Germinal center (tissue), 1 donor: ENCODE data around the gene LIPN.
"Not testable (repeated sequence)": the region's sequence is repeated elsewhere in the genome, so short reads cannot be mapped to it uniquely, and the experiment has no call there.

Experiments
- DNase-seq: peaks from one replicate; pipeline ENCODE4 v3.0.0; 2012; ENCODE audit warnings: mixed read lengths, low spot score

Gene LIPN, protein sequence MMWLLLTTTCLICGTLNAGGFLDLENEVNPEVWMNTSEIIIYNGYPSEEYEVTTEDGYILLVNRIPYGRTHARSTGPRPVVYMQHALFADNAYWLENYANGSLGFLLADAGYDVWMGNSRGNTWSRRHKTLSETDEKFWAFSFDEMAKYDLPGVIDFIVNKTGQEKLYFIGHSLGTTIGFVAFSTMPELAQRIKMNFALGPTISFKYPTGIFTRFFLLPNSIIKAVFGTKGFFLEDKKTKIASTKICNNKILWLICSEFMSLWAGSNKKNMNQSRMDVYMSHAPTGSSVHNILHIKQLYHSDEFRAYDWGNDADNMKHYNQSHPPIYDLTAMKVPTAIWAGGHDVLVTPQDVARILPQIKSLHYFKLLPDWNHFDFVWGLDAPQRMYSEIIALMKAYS

DNA sequence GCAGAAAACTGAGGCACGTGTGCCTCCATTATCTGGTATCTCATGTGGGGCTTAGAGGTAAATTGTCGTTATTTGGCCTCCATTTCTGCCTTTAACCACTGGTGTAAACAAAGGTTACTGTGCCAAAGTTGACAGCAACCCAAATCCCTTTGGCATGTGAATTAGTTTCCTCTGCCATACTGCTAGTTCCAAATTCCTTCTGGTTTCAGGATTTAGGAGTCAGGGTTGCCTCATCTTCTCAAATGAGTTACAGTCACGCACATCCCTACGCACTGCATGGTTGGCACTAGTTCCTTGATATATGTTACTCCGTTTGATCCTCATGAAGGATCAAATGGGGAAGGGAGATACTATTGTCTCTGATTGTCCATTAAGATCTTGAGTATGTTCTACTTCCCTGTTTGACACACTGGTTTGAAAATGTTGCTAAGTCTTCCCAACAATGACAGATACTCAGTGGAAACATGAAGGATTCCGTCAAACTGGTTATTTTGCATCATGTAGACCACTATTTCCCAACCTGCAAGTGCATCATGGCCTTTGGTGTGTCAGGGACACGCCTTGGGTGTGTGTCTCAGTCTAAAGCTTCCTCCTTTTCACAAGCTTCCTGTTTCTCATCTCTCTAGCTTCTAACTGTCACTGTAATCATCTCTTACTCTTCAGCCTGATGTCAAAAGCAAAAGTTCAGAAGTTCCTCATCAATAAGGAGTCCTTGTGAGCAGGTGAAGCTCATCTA is at the start of gene LIPN:
TSS of gene LIPN (plus strand) at position 655 of the 736 bp plus-strand sequence. CDS start 1,386 bp downstream, outside the sequence.
- no peak for DNase-seq

DNA sequence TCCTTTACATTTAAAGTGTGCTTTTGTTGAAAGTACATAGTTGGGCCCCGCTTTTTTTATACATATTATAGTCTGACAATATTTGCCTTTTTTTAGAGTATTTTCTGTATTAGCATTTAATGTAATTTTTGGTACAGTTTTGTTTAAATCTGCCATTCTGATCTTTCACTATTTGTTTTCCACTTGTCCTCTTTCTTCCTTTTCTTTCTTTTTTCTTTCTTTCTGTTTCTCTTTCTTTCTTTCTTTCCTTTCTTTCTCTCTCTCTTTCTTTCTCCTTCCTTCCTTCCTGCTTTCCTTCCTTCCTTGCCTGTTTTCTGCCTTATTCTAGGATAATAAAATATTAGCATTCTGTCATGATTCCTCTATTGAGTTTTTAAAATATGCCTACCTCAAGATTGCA is 44.3 kb upstream of the LIPN start:
- DNase-seq: no peak

DNA sequence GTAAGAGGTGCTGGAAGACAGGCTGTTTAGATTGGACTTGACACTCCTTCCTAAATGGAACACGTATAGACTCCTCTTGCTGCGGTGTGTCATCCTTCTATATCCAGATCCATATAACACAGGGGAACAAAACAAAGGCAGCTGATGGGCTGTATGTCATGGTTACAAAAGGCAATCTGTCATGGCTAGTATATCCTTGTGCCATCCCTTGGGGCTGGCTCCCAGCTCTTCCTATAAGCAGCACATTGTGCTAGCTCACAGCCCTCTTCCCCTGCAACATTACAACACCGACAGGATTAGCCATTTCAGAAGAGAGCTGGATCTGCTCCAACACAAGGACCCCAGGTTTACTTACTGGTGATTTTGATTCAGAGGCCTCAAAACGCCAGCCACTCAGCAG is 38.4 kb upstream of the LIPN start:
- DNase-seq: no peak

DNA sequence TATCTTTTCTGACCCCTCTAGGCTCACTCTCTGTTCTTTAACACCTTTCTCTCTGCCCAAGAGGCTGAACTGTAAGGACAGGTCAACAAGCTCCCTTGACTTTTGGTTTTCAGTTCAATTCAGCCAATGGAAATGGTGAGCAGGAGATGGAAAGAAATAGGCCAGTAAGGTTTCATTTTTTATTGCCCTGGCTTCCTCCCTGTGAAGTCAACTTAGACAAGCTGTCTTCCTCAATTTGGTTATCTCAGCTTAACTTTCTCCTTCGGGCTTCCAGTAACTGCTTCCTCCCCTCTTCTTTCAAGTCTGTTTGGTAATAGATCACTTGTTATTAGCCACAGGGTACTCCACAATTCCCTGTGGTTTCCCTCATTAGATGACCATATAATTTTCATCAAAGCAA is 34.0 kb upstream of the LIPN start:
- DNase-seq: no peak

DNA sequence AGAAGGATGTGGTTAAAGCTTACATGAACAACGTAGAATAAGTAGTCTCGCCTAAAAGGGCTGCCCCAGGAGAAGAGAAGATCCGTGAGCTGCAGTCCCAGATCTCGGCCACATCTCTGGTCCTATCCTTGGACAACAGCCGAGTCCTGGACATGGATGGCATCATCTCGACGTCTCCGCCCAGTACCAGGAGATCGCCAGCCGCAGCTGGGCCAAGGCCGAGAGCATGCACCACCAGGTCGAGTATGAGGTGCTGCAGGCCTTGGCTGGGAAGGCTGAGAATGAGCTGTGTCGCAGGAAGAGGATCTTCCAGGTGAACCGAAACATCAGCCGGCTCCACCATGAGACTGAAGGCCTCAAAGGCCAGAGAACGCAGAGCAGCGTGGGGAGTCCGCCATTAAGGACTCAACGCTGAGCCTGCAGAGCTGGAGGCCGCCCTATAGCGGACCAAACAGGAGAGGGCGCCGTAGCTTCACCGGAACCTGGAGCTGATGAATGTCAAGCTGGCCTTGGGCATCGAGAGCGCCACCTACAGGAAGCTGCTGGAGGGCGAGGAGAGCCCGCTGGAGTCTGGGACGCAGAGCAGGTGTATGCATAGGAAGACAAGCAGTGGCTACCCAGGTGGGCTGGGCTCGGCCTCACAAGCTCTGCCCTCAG is 31.6 kb upstream of the LIPN start:
- no peak for DNase-seq

DNA sequence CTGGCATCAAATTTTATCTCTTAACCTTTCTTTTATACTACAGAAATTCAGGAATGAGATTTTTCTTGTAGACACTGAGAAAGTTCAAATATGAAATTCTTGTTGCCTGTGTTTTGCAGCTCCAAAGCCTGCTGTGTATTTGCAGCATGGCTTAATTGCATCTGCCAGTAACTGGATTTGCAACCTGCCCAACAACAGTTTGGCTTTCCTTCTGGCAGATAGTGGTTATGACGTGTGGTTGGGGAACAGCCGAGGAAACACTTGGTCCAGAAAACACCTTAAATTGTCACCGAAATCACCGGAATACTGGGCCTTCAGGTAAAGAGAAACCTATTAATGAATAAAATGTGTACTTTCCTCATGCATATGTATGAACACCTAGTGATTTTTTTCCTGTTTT is 29.0 kb upstream of the LIPN start:
- no peak for DNase-seq

DNA sequence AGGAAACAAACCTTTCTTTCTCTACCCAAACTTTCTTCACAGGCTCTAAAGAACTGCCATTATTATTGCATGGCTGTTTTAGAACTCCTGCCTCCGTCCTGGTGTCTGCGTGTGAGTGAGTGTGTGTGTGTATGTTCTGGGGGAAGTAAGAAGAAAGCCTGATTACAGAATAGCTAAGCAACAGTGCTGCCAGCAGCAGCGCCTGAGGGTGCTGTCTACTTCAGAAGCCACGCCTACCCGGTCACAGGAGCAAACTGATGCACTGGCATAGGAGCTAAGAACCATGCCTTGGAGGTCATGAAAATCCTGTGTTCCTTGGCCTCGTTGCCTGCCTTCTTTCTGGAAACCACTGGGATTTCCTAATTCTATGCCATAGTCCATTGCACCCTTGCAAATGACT is 28.5 kb upstream of the LIPN start:
- no peak for DNase-seq

DNA sequence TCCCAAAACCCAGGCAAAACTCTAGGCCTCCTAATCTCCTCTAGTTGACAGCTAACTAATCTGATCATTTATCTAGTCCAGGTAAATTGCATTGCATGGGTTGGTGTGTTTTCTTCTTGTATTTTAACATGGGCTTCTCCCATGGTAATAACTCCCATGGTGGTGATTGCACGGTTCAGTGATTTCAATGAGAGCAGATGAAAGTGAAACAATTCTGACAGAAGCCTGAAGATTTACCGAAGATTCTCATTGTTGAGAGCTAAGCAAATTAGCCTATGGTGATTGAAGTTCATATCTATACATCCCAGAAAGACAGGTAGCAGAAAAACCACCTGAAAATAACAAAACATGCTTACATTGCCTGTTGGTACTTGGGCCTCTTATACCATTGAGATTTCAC is 26.6 kb upstream of the LIPN start:
- DNase-seq: no peak

DNA sequence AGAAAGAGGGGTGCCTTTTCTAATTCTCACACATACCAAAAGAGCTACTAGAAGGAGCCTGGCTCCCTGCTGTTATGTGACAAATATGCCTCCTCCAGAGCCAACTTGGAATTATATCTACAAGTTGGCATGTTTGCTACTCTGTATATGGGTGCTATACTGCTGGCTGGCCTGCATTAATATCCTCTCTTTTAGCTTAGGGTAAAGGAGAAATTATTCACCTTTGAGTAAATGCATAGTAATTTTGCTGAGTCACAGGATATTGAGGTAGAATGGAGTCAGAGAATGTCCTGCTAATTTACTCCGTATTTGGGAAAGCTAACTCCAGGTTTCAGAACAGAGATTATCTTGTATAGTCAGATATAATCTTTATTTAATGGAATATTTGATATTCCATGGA is 24.2 kb upstream of the LIPN start:
- no peak for DNase-seq

DNA sequence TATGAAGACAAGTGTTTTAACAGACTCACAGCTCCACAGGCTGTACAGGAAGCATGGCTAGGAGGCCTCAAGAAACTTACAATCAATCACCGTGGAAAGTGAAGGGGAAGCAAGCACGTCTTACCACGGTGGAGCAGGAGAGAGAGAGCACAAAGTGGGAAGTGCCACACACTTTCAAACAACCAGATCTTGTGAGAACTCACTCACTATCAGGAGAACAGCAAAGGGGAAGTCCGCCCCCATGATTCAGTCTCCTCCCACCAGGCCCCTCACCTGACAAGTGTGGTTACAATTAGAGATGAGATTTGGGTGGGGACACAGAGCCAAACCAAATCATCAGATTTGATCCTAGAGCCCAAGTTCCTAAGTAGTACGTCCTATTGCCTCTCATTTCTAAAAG is 17.9 kb upstream of the LIPN start:
- DNase-seq: not testable (repeated sequence)

DNA sequence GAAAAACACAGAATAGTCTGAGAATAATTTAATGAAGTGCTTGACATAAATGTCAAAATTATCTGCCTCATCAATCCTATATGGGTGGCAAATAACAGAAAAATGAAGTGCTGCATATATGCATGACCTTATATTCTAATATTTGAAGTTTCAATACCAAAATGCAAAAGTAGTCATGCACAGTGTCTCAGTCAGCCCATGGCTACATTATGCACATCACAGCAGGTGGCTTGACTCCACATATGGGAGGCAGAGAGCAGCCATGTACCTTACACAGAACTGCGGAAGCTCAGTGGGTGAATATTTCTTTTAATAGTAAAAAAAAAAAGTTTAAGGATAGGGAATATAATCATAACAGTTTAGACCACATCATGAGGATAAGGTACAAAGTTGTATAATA is 17.4 kb upstream of the LIPN start:
- DNase-seq: no peak

DNA sequence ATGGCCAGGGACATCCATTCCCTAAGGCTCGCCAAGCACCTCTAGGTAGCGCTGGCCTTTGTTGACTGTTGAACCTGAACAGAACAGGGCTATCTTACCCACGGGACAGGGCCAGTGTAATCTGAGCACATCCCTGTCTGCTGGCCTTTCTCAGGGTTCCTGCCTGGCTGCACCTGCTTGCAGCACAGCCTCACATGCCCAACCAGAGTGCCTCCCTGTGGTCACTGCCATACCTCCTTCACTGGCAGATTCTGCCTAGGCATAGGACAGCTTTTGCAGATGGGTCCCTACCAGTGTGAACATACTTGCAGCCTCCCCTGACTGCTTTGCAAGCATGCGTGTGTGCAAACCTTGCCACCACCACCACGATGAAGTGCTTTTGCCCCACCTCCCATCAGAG is 15.8 kb upstream of the LIPN start:
- DNase-seq: no peak

DNA sequence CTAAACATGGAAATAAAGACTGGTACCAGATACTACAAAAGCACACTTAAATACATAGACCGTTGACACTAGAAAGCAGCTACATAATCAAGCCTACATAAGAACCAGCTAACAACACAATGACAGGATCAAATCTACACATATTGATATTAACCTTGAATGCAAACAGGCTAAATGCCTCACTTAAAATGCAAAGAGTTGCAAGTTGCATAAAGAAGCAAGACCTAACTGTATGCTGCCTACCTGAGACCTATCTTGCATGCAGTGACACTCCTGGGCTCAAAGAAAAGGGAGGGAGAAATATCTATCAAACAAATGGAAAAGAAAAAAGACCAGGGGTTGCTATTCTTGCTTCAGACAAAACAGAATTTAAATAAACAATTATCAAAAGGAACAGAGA is 14.2 kb upstream of the LIPN start:
- DNase-seq: no peak

DNA sequence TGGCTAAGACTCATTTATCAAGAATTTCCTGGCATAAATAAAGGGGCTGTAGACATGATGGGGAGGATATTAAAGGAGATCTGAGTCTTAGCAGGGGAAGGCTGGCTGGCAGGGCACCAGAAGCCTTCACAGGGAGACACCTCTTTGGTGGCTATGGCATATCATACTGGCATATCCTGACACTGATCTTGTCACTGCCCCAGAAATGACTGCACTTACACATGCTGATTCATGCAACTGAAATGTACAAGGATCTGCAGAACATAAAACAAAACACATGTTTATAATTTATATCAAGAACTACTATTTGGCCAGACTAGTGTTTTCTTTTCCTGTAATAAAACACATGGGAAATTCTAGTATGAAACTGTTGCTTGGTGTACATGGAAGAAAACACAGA is 5.5 kb upstream of the LIPN start:
- no peak for DNase-seq

DNA sequence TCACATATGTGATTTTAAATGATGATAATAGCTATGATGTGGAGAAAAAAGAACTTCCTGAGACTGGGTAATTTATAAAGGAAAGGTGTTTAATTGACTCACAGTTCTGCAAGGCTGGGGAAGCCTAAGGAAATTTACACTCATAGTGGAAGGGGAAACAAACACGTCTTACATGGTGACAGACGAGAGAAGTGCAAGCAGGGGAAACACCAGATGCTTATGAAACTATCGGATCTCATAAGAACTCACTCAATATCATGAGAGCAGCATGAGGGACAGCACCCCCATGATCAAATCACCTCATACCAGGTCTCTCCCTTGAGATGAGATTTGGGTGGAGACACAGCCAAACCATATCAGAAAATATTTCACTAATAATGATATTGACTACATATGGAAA is 4.1 kb upstream of the LIPN start:
- DNase-seq: no peak

DNA sequence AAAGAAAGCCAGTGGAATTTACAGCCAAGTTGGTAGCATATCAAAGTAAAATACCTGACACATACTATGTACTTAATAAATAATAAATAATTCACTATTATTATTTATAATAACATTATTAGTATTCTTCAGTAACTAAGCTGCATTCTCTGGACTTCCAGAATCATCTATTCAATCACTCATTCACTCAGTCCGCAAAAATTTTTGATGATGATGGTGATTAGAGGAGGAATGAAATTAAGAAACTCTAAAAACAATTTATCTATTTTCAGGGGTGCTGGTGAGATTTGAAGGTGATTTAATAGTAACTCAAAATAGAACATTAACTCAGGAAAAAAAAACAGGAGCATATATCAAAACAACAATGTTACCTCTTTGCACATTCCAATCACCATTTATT is 3.2 kb upstream of the LIPN start:
- no peak for DNase-seq

DNA sequence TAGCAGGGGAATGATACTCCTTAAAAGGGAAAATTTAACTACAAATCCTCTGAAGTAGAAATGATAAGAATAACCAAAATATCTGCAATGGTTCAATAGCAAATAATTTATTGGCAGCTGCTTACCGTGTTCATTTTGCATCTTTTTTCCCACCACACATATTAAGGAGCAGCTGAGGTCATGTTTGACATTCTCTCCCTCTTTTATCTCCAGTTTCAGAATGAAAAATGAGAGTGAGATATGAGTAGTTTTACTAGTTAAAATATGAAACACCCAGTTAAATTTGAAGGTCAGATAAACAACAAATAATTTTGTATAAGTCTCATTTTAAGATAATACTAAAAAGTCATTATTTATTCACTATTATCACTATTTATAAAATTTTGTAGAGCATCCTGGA is 3.1 kb downstream of the LIPN start:
- no peak for DNase-seq

DNA sequence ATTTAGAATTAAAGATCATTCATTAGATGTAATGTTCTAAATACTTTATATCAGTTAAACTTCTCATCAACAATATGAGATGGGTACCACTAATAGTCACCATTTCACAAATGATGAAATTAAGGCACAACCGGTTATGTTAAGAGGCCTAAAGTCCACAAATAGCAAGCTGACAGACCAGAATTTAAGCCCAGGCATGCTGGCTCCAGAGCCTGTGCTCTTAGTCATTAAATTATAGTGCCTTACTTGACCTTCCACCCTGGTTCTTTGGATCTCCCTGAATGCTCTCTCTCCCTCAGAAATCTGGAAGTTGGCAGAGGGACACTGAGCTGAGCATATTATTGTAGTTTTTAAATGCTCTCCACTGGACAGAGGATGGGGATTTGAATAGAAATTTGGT is 3.6 kb downstream of the LIPN start:
- no peak for DNase-seq

DNA sequence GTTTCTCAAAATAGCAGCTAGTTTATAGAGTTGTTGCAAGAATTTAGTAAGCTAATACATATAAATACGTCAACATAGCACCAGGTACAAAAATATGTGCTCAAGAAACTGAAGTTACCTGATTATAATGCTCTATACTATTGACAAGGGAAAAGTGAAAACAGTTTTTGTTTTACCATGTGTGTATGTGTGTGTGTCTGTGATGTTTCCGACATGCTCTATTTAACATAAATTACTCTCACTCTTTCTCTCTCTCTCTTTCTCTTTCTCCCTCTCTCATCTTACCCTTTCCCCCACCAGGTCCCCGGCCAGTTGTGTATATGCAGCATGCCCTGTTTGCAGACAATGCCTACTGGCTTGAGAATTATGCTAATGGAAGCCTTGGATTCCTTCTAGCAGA is 4.3 kb downstream of the LIPN start:
- DNase-seq: no peak

DNA sequence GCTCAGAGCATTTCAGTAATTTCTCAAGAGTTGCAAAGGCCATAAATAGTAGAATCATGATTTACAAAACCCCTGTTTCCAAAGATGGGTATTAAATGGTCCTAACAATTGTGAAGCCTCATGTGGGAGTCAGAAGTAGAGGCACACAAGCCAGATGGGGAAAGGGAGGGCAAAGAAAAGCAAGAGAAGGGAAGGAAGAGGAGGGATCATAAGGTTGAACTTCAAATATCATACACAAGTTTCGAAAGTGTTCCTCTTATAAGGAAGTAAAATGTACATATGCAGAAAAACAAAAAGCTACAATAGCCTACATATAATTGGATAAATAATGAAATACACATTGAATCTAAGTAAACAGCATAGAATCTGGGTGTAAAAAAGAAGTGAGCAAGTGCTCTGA is 6.0 kb downstream of the LIPN start:
- no peak for DNase-seq

DNA sequence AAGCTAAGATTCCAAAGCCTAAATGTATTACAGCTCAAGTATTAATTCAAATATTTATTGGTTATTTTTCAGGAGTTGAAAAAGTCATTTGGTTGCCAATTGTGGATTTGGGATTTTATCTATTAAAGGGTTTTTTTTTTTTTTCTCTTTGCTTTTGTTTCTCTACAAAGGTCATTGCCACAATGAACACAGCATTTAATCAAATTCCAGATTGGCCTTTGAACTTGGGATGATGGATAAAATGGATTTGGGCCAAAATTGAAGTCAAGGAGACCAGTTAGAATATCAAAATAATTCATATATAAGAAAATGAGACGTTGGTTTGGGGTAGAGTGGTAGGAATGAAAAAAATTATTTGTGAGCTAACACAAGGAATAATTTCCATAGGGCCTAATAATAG is 9.6 kb downstream of the LIPN start:
- DNase-seq: no peak

DNA sequence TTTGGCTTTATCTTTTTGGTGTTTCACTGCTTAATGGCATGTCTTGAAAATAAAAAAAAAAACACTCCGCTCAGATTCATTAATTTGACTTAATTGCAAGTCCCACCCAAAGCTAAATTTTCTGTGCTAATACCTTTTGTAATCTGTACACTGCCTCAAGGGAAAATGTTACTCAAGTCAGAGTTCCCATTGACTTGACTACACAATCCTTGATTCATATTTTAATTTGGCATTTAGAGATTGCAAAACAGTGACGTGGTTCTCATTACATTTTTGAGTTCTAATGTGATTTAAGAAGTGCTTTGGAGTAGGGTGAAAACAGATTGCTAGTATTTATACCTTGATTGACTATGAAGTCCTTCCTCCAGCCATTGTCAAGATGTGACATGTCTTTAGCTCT is 21.4 kb downstream of the LIPN start:
- no peak for DNase-seq

DNA sequence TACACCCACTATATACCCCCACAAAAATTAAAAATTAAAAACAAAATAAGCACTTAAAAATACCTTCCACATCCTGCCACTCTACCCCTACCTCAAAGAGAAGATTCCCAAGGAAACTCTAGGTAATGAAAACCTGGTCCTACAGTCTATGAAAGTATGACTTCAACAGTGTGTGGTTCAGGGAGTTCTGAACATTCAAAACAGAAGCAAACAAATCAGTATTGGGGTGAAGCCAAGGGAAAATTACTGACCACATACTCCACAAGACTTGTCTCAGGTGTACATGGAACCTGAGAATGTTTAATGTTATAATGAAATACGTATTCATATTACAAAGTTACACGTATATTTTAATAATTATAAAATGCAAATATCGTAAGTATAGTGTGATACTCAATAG is 22.4 kb downstream of the LIPN start:
- no peak for DNase-seq
